GM23248 (cell line): ENCODE data around the gene L3MBTL3. TPM values are rescaled to one million over a fixed set of nuclear protein-coding genes. Genes with fewer than 3 reads are reported as not detected.

Source experiments
- DNase-seq: peaks from one replicate; pipeline ENCODE4 v3.0.0-alpha.2; 2015
- H2AFZ ChIP-seq: fragments of 200-600 bp; sonication (generic); 2 replicates; pipeline ENCODE4 v1.6.1; 2016; ENCODE audit warnings: antibody characterized with exemption
- H3F3A ChIP-seq: fragments of 200-600 bp; sonication (generic); 2 replicates; pipeline ENCODE4 v1.6.1; 2016; ENCODE audit warnings: mild to moderate bottlenecking, antibody characterized with exemption, mixed run types; ENCODE audit not compliant: insufficient read depth
- H3K27ac ChIP-seq: fragments of 200-600 bp; sonication (generic); 2 replicates; pipeline ENCODE4 v1.5.1; 2016; ENCODE audit warnings: mild to moderate bottlenecking
- H3K27me3 ChIP-seq: fragments of 200-600 bp; sonication (generic); replicated peaks from 2 replicates; pipeline ENCODE4 v1.6.1; 2016; ENCODE audit warnings: mild to moderate bottlenecking; ENCODE audit not compliant: insufficient read depth
- H3K36me3 ChIP-seq: fragments of 200-600 bp; sonication (generic); 2 replicates; pipeline ENCODE4 v1.6.1; 2016; ENCODE audit warnings: low read depth, mild to moderate bottlenecking
- H3K4me1 ChIP-seq: fragments of 200-600 bp; sonication (generic); 2 replicates; pipeline ENCODE4 v1.6.1; 2016; ENCODE audit warnings: mild to moderate bottlenecking; ENCODE audit not compliant: insufficient read depth
- H3K4me2 ChIP-seq: fragments of 200-600 bp; sonication (generic); one replicate; pipeline ENCODE4 v1.6.1; 2016; ENCODE audit warnings: mild to moderate bottlenecking; ENCODE audit not compliant: unreplicated experiment
- H3K4me3 ChIP-seq: fragments of 200-600 bp; sonication (generic); 2 replicates; pipeline ENCODE4 v1.5.1; 2016; ENCODE audit warnings: mild to moderate bottlenecking
- H3K79me2 ChIP-seq: fragments of 200-600 bp; sonication (generic); 2 replicates; pipeline ENCODE4 v1.6.1; 2016; ENCODE audit warnings: mild to moderate bottlenecking; ENCODE audit not compliant: insufficient read depth
- H3K9ac ChIP-seq: fragments of 200-600 bp; sonication (generic); 2 replicates; pipeline ENCODE4 v1.6.1; 2016; ENCODE audit warnings: mild to moderate bottlenecking
- H3K9me2 ChIP-seq: fragments of 200-600 bp; sonication (generic); 2 replicates; pipeline ENCODE4 v1.6.1; 2016; ENCODE audit warnings: mixed run types, mild to moderate bottlenecking, moderate library complexity; ENCODE audit not compliant: insufficient read depth
- H3K9me3 ChIP-seq: fragments of 200-600 bp; sonication (generic); one replicate; pipeline ENCODE4 v1.6.1; 2017; ENCODE audit warnings: low read depth
- H4K20me1 ChIP-seq: fragments of 200-600 bp; sonication (generic); 2 replicates; pipeline ENCODE4 v1.6.0; 2016; ENCODE audit not compliant: insufficient read depth
- EZH2 ChIP-seq: fragments of 200-600 bp; sonication (generic); IDR thresholded peaks from 2 replicates; pipeline ENCODE4 v1.6.1; 2018; ENCODE audit warnings: antibody characterized with exemption, mild to moderate bottlenecking; ENCODE audit not compliant: insufficient read depth, poor library complexity, severe bottlenecking
- EZH2phosphoT487 ChIP-seq: fragments of 200-600 bp; sonication (generic); IDR thresholded peaks from 2 replicates; pipeline ENCODE4 v1.6.1; 2018; ENCODE audit warnings: antibody characterized with exemption, moderate library complexity, mild to moderate bottlenecking, low read depth; ENCODE audit not compliant: insufficient read depth
- WGBS, 2 experiments: methylation state at CpG; one replicate each; pipeline ENCODE4 v1.1.6; 2015 to 2017; ENCODE audit warnings: low lambda C conversion rate in 2 of 2, low coverage in 1 of 2; ENCODE audit errors: missing lambda C conversion rate in 2 of 2; 5-methylcytosine and 5-hydroxymethylcytosine counted together
- in situ Hi-C: fragments of 300-500 bp; cut with MboI; formaldehyde crosslinking; loops from 2 replicates; pipeline ENCODE4 v1.15.0; 2020
- polyA plus RNA-seq: library from polyadenylated mRNA; unstranded; fragments of >200 nt; fragmentation: Nextera tagmentation; extraction: Ambion mirVana; gene quantifications from 2 replicates; pipeline ENCODE4 v1.2.1, GENCODE V29; 2016
- total RNA-seq: library from RNA; depleted of rRNA; stranded (reverse); fragments of >200 nt; shearing (Covaris generic); gene quantifications from 2 replicates; pipeline ENCODE4 v1.2.3, GENCODE V29; 2014

Gene L3MBTL3
- total and polyA plus RNA-seq, 2 experiments from 2014 or later = 3.3 to 4.3 TPM

- Histone ChIP-seq H3K4me3 (no peak overlapping the region), H3K9me2 (no peaks in the 10 kb centered on the region), H3K9ac (no peak overlapping the region), H3K9me3 (no peaks in the 10 kb centered on the region), H3F3A (no peaks in the 10 kb centered on the region), H2AFZ (no peak overlapping the region), H3K4me2 (no peak overlapping the region), H3K79me2 (no peaks in the 10 kb centered on the region), H4K20me1 (no peaks in the 10 kb centered on the region), H3K27me3 (no peaks in the 10 kb centered on the region), H3K27ac (no peak overlapping the region), H3K4me1 (no peaks in the 10 kb centered on the region), H3K36me3 (no peaks in the 10 kb centered on the region)
- 75 to 77% methylated on average over 6 of the region's 6 CpGs for WGBS, 2 experiments
- TF ChIP-seq EZH2 = no peak
- TF ChIP-seq EZH2phosphoT487 = no peak
- in situ Hi-C loops = no loop called here
- no peak for DNase-seq
These were observed 22.0 kb upstream of the L3MBTL3 start for GRCh38 chr6:129996387-129996786.

- no peaks in the 10 kb centered on the region for H3K36me3 ChIP-seq
- no peak overlapping the region for H3K4me3 ChIP-seq
- no peak overlapping the region for H3K9ac ChIP-seq
- H3K9me3 ChIP-seq = no peaks in the 10 kb centered on the region
- H3F3A ChIP-seq = no peaks in the 10 kb centered on the region
- no peak overlapping the region for H3K4me2 ChIP-seq
- H3K79me2 ChIP-seq = no peaks in the 10 kb centered on the region
- H3K4me1 ChIP-seq = no peaks in the 10 kb centered on the region
- H4K20me1 ChIP-seq = no peaks in the 10 kb centered on the region
- no peak overlapping the region for H2AFZ ChIP-seq
- WGBS, 2 experiments = 47 to 49% methylated on average over 4 of the region's 4 CpGs
- TF ChIP-seq EZH2 = no peak
- TF ChIP-seq EZH2phosphoT487 = no peak
- no peak overlapping the region for H3K27ac ChIP-seq
- DNase-seq = no peak
- no peaks in the 10 kb centered on the region for H3K27me3 ChIP-seq
- in situ Hi-C loops = no loop called here
- H3K9me2 ChIP-seq = no peaks in the 10 kb centered on the region
These were observed 17.6 kb upstream of the L3MBTL3 start for GRCh38 chr6:130000526-130001421.

- no peaks in the 10 kb centered on the region for H3F3A ChIP-seq
- no peaks in the 10 kb centered on the region for H3K9me3 ChIP-seq
- no peak overlapping the region for H3K4me2 ChIP-seq
- H3K27me3 ChIP-seq = no peaks in the 10 kb centered on the region
- H3K27ac ChIP-seq = no peak overlapping the region
- in situ Hi-C loops = no loop called here
- no peaks in the 10 kb centered on the region for H3K36me3 ChIP-seq
- H3K9ac ChIP-seq = no peak overlapping the region
- H4K20me1 ChIP-seq = no peaks in the 10 kb centered on the region
- no peak for DNase-seq
- no peaks in the 10 kb centered on the region for H3K4me1 ChIP-seq
- H3K4me3 ChIP-seq = no peak overlapping the region
- 87 to 91% methylated on average over 4 of the region's 4 CpGs for WGBS, 2 experiments
- H3K9me2 ChIP-seq = no peaks in the 10 kb centered on the region
- H3K79me2 ChIP-seq = no peaks in the 10 kb centered on the region
- H2AFZ ChIP-seq = no peak overlapping the region
- TF ChIP-seq EZH2 (no peak), EZH2phosphoT487 (no peak)
These were observed 10.0 kb upstream of the L3MBTL3 start for GRCh38 chr6:130008236-130008873.

- Histone ChIP-seq H3K9me3 (no peaks in the 10 kb centered on the region), H3K9ac (no peak overlapping the region), H3K79me2 (no peaks in the 10 kb centered on the region), H3K36me3 (no peaks in the 10 kb centered on the region), H3K27ac (no peak overlapping the region), H3F3A (no peaks in the 10 kb centered on the region), H4K20me1 (no peaks in the 10 kb centered on the region), H3K27me3 (no peaks in the 10 kb centered on the region), H3K4me3 (no peak overlapping the region), H3K4me1 (no peaks in the 10 kb centered on the region), H3K9me2 (no peaks in the 10 kb centered on the region), H2AFZ (peak overlapping the region; percentile 17; the same call in 1 of the 2 replicates), H3K4me2 (no peak overlapping the region)
- in situ Hi-C loops = no loop called here
- no peak for TF ChIP-seq EZH2
- no peak for TF ChIP-seq EZH2phosphoT487
- 79 to 83% methylated on average over 5 of the region's 5 CpGs for WGBS, 2 experiments
- DNase-seq = no peak
These were observed 9.2 kb upstream of the L3MBTL3 start for GRCh38 chr6:130009146-130009545.
